ENCODE data around the gene FGF14. TPM values are rescaled to one million over a fixed set of nuclear protein-coding genes. Genes with fewer than 3 reads are reported as not detected.

The FGF14 gene
- total and polyA plus RNA-seq, 2 donors (not counting 1 experiment from before 2014, with no cell fraction given), result under 0.01 TPM; not detected in 1

DNA sequence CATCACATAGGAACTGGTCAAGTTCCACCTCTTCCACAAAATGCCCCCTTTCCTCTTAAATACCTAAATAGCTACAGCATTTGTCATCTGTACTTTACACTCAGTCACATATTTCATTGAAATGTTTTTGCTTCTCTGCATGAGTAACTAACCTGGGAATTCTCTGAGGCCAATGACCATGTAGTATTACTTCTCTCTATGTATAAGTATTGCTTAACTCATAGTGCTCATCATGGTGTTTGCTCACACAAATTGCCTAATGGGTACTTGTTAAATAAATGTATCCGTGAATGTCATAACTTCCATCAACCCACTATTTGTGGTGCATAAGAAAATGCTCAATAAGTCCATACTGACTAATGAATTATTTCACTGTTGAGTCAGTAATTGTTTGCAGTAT, 115.5 kb downstream of the FGF14 start:
- TF ChIP-seq, protein P1, sequence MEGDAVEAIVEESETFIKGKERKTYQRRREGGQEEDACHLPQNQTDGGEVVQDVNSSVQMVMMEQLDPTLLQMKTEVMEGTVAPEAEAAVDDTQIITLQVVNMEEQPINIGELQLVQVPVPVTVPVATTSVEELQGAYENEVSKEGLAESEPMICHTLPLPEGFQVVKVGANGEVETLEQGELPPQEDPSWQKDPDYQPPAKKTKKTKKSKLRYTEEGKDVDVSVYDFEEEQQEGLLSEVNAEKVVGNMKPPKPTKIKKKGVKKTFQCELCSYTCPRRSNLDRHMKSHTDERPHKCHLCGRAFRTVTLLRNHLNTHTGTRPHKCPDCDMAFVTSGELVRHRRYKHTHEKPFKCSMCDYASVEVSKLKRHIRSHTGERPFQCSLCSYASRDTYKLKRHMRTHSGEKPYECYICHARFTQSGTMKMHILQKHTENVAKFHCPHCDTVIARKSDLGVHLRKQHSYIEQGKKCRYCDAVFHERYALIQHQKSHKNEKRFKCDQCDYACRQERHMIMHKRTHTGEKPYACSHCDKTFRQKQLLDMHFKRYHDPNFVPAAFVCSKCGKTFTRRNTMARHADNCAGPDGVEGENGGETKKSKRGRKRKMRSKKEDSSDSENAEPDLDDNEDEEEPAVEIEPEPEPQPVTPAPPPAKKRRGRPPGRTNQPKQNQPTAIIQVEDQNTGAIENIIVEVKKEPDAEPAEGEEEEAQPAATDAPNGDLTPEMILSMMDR (IDR thresholded peaks at IDR 0.05), result no peak
- no peak for TF ChIP-seq EZH2 (IDR thresholded peaks at IDR 0.05; ENCODE audit: borderline replicate concordance, insufficient read depth, low read depth, low read length, poor library complexity, severe bottlenecking)
- no peaks in the 10 kb centered on the region for H3K4me1 Mint-ChIP-seq
- Histone ChIP-seq H3K27me3 (replicated peaks in 1 of 4; ENCODE audit: control extremely low read depth in 1 of 4, control insufficient read depth in 3 of 4, insufficient read depth in 4 of 4, low read length in 3 of 4) (no peaks in the 10 kb centered on the region), H4K20me1 (ENCODE audit: control insufficient read depth, insufficient read depth, low read length, poor library complexity, severe bottlenecking) (no peaks in the 10 kb centered on the region), H3K4me2 (replicated peaks; ENCODE audit: low read depth, low read length, poor library complexity, severe bottlenecking) (no peak overlapping the region), H3K27ac (ENCODE audit: low read length in 2 of 2) (no peak overlapping the region), H3K4me3 (ENCODE audit: control extremely low read depth in 1 of 5, extremely low read depth in 1 of 5, insufficient read depth in 1 of 5, low read depth in 2 of 5, low read length in 4 of 5) (no peak overlapping the region), H3K79me2 (ENCODE audit: control insufficient read depth, insufficient read depth, low read length) (no peaks in the 10 kb centered on the region), H3K4me1 (ENCODE audit: control insufficient read depth in 2 of 2, insufficient read depth in 2 of 2, low read length in 2 of 2) (no peaks in the 10 kb centered on the region), H3K36me3 (replicated peaks in 1 of 2; ENCODE audit: control extremely low read depth in 1 of 2, control insufficient read depth in 1 of 2, extremely low read depth in 1 of 2, insufficient read depth in 2 of 2, low read length in 1 of 2) (no peaks in the 10 kb centered on the region), H3K9me3 (ENCODE audit: control extremely low read depth in 1 of 3, control insufficient read depth in 2 of 3, insufficient read depth in 1 of 3, low read length in 2 of 3) (no peaks in the 10 kb centered on the region), H2AFZ (ENCODE audit: insufficient read depth, low read depth, low read length, poor library complexity, severe bottlenecking) (no peak overlapping the region), H3K9ac (ENCODE audit: low read length) (no peak overlapping the region)
- ATAC-seq (ENCODE audit: low read depth) (no peak), DNase-seq (no peak)
- ChIA-PET CTCF (no interaction called here), POLR2A (no interaction called here)
- intact Hi-C loops (cut with micrococcal nuclease), result no loop called here
- no peak overlapping the region for H3K27ac Mint-ChIP-seq
- H3K9me3 Mint-ChIP-seq (ENCODE audit: insufficient read depth), result no peaks in the 10 kb centered on the region
- WGBS (ENCODE audit: insufficient coverage), result no CpG with 5 or more reads among the region's 1 CpG
- H3K27me3 Mint-ChIP-seq, result no peaks in the 10 kb centered on the region
- H3K4me3 Mint-ChIP-seq, result no peak overlapping the region

DNA sequence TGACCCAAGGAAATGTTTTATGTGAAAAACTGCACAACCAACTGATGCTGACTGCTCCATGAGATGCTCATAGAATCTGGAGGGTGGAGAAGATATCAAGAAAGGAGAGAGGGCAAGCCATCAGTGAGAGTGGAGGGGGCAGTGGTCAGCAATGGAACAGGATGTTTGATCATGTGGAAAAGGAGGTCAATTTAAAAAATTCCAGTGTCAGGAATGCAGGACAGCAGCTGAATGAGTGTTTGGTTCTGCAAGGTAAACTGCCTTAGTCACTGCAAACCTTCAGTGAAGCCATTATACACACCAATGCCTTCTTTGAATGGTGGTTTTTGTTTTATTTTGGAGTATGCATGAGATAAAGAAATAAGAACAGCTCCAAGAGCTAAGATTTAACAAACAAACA, 121.5 kb downstream of the FGF14 start:
- H3K9me3 ChIP-seq (ENCODE audit: control extremely low read depth in 1 of 3, control insufficient read depth in 2 of 3, insufficient read depth in 1 of 3, low read length in 2 of 3), result peaks cover 0 to 2% (median 0%) of the 10 kb centered on the region in 3 donors
- Mint-ChIP-seq H3K4me3 (no peak overlapping the region), H3K4me1 (no peaks in the 10 kb centered on the region), H3K9me3 (ENCODE audit: insufficient read depth) (no peaks in the 10 kb centered on the region), H3K27me3 (no peaks in the 10 kb centered on the region), H3K27ac (no peak overlapping the region)
- no peak overlapping the region for H3K27ac ChIP-seq (ENCODE audit: low read length in 2 of 2)
- H4K20me1 ChIP-seq (ENCODE audit: control insufficient read depth, insufficient read depth, low read length, poor library complexity, severe bottlenecking), result no peaks in the 10 kb centered on the region
- no peaks in the 10 kb centered on the region for H3K27me3 ChIP-seq (replicated peaks in 1 of 4; ENCODE audit: control extremely low read depth in 1 of 4, control insufficient read depth in 3 of 4, insufficient read depth in 4 of 4, low read length in 3 of 4)
- ATAC-seq (ENCODE audit: low read depth) (no peak), DNase-seq (no peak)
- no peak overlapping the region for H3K4me2 ChIP-seq (replicated peaks; ENCODE audit: low read depth, low read length, poor library complexity, severe bottlenecking)
- POLR2A ChIA-PET, result no interaction called here
- TF ChIP-seq, protein P1 (IDR thresholded peaks at IDR 0.05), result no peak
- no peak for TF ChIP-seq EZH2 (IDR thresholded peaks at IDR 0.05; ENCODE audit: borderline replicate concordance, insufficient read depth, low read depth, low read length, poor library complexity, severe bottlenecking)
- H2AFZ ChIP-seq (ENCODE audit: insufficient read depth, low read depth, low read length, poor library complexity, severe bottlenecking), result no peak overlapping the region
- no peak overlapping the region for H3K4me3 ChIP-seq (ENCODE audit: control extremely low read depth in 1 of 5, extremely low read depth in 1 of 5, insufficient read depth in 1 of 5, low read depth in 2 of 5, low read length in 4 of 5)
- no peak overlapping the region for H3K9ac ChIP-seq (ENCODE audit: low read length)
- intact Hi-C loops (cut with micrococcal nuclease), result no loop called here
- no peaks in the 10 kb centered on the region for H3K79me2 ChIP-seq (ENCODE audit: control insufficient read depth, insufficient read depth, low read length)
- no peaks in the 10 kb centered on the region for H3K36me3 ChIP-seq (replicated peaks in 1 of 2; ENCODE audit: control extremely low read depth in 1 of 2, control insufficient read depth in 1 of 2, extremely low read depth in 1 of 2, insufficient read depth in 2 of 2, low read length in 1 of 2)
- CTCF ChIA-PET, result no interaction called here
- H3K4me1 ChIP-seq (ENCODE audit: control insufficient read depth in 2 of 2, insufficient read depth in 2 of 2, low read length in 2 of 2), result no peaks in the 10 kb centered on the region

All from B cell (primary cell).